Measurements from ENCODE around the gene PDE2A. TPM values are rescaled to one million over a fixed set of nuclear protein-coding genes. Genes with fewer than 3 reads are reported as not detected.

Gene PDE2A
- total RNA-seq, 2 experiments from 2014 or later = 0.67 to 0.75 TPM

GRCh38 chr11:72686639-72687220 is 12.5 kb upstream of the PDE2A start:
- no peak overlapping the region for H3K4me3 Mint-ChIP-seq
- no peaks in the 10 kb centered on the region for H3K9me3 Mint-ChIP-seq (ENCODE audit: low read depth)
- H3K27me3 Mint-ChIP-seq = no peaks in the 10 kb centered on the region
- ATAC-seq (no peak), DNase-seq (no peak)
- peaks cover 56% of the 10 kb centered on the region for H3K4me1 Mint-ChIP-seq
- peaks cover 9% of the 10 kb centered on the region for H3K36me3 Mint-ChIP-seq
- peak overlapping the region; percentile 64 for H3K27ac Mint-ChIP-seq
- CTCF ChIA-PET = interaction anchor here (1.2 to 15.9 kb wide), 6 partner anchors 12 to 126 kb away, joined by 3 to 203 read pairs (median 24); partner anchors contain the start of genes PDE2A and STARD10

GRCh38 chr11:72685560-72686480 is 11.6 kb upstream of the PDE2A start:
- H3K9me3 Mint-ChIP-seq (ENCODE audit: low read depth) = no peaks in the 10 kb centered on the region
- H3K27ac Mint-ChIP-seq = peak overlapping the region; percentile 64
- CTCF ChIA-PET = interaction anchor here (1.1 to 15.9 kb wide), 11 partner anchors 12 to 127 kb away, joined by 3 to 203 read pairs (median 6); partner anchors contain the start of genes PDE2A and STARD10
- H3K4me3 Mint-ChIP-seq = peak overlapping the region; percentile 2
- peak; percentile 78 for DNase-seq
- no peaks in the 10 kb centered on the region for H3K27me3 Mint-ChIP-seq
- H3K36me3 Mint-ChIP-seq = peaks cover 9% of the 10 kb centered on the region
- ATAC-seq = peak; percentile 50
- peaks cover 56% of the 10 kb centered on the region for H3K4me1 Mint-ChIP-seq

GRCh38 chr11:72684236-72684912 is 10.2 kb upstream of the PDE2A start:
- H3K4me3 Mint-ChIP-seq = no peak overlapping the region
- CTCF ChIA-PET = interaction anchor here (0.6 to 15.9 kb wide), 47 partner anchors 8 to 559 kb away, joined by 3 to 203 read pairs (median 4); partner anchors contain the start of genes PDE2A and STARD10
- DNase-seq (peak; percentile 70), ATAC-seq (peak; percentile 60)
- H3K9me3 Mint-ChIP-seq (ENCODE audit: low read depth) = no peaks in the 10 kb centered on the region
- peaks cover 6% of the 10 kb centered on the region for H3K27me3 Mint-ChIP-seq
- no peak overlapping the region for H3K27ac Mint-ChIP-seq
- H3K36me3 Mint-ChIP-seq = peaks cover 7% of the 10 kb centered on the region
- peaks cover 49% of the 10 kb centered on the region for H3K4me1 Mint-ChIP-seq

GRCh38 chr11:72683782-72684200 is 9.6 kb upstream of the PDE2A start:
- Mint-ChIP-seq H3K9me3 (ENCODE audit: low read depth) (no peaks in the 10 kb centered on the region), H3K27ac (no peak overlapping the region)

GRCh38 chr11:72682858-72683243 is 8.6 kb upstream of the PDE2A start:
- Mint-ChIP-seq H3K4me1 (peaks cover 36% of the 10 kb centered on the region), H3K36me3 (peaks cover 6% of the 10 kb centered on the region), H3K27ac (no peak overlapping the region), H3K27me3 (peaks cover 19% of the 10 kb centered on the region), H3K4me3 (no peak overlapping the region), H3K9me3 (ENCODE audit: low read depth) (no peaks in the 10 kb centered on the region)
- DNase-seq (no peak), ATAC-seq (no peak)
- CTCF ChIA-PET = interaction anchor here (1.4 to 15.9 kb wide), 8 partner anchors 9 to 211 kb away, joined by 6 to 203 read pairs (median 18); partner anchors contain the start of genes PDE2A and STARD10

More at GRCh38 chr11:72683782-72684200, 9.6 kb upstream of the PDE2A start:
- DNase-seq (peak; percentile 78), ATAC-seq (peak; percentile 70)
- Mint-ChIP-seq H3K4me1 (peaks cover 45% of the 10 kb centered on the region), H3K4me3 (no peak overlapping the region), H3K27me3 (peaks cover 11% of the 10 kb centered on the region), H3K36me3 (peaks cover 7% of the 10 kb centered on the region)
- CTCF ChIA-PET = interaction anchor here (0.6 to 15.9 kb wide), 44 partner anchors 9 to 560 kb away, joined by 3 to 203 read pairs (median 4); partner anchors contain the start of genes PDE2A and STARD10

DNA sequence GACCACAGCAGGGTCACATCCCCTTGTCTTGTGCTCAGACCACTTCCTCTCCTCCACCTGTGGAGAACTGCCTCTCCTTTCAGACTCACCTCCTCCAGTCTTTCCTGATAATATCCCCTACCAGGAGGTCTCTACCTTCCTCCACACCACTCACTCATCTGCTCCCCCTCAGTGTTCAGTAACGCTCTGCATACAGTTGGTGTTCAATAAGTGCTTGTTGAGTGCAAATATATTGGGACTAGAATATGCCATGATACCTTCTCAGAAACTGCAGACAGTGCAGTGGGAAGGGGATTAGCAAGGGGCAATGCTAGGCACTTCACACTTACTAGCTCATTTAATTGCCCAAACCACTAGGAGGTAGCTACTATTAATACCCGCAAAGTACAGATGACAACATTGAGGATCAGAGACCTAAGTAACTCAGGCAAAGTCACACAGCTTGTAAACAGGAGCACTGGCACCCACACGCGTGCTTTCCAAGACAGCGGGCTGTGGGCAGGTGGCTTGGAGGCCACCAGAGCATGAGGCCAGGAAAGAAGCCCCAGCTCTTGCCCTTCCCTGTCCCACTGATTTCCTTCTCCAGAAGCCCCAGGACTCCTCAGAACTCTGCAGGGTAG is 8.1 kb upstream of the PDE2A start:
- ATAC-seq (no peak), DNase-seq (no peak)
- Mint-ChIP-seq H3K27ac (no peak overlapping the region), H3K36me3 (peaks cover 5% of the 10 kb centered on the region), H3K4me1 (peaks cover 31% of the 10 kb centered on the region), H3K9me3 (ENCODE audit: low read depth) (no peaks in the 10 kb centered on the region), H3K4me3 (no peak overlapping the region), H3K27me3 (peaks cover 24% of the 10 kb centered on the region)
- CTCF ChIA-PET = interaction anchor here (2.8 to 15.9 kb wide), 3 partner anchors 14 to 211 kb away, joined by 12 to 203 read pairs (median 69); no protein-coding TSS in a partner anchor

DNA sequence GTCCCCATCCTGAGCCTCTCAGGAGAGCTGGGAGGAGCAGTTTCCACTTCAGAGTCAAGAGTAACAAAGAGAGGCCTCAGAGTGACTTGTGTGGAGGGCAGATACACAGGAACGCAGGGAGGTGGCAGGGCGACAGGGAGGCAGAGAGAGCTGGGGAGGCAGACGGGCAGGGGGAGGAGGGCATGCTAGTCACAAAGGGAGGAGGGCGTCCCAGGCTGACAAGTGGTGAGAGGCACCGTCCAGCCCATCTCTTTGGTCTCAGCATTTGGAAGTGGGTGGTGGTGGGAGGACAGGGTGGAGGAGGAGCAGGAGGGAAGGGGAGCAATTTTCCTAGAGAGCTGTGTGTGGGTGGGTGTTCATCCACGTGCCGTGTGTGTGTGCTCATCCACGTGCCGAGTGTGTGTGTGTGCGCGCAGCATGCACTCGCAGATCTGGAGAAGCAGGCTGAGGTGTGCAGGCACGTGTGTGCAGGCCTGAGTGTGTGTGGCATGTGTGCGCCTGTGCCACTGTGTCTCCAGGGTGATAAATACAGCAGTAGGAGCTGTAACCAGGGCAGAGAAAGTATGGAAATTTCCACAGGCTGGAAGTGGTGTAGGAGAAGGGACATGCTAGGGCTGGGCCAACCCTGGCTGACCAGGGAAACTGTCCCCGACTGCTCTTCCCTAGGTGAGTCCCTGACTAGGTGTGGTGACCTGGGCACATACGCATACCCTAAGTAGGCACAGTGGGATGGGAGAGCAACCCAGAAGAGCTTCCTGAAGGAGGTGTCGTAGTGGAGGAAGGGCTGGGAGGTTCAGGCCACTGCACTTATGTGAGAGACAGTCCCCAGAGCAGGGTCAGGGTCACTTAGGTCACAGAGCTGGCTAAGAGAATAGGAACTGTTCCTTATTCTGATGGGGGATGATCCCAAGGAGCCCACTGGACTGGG is 7.3 kb upstream of the PDE2A start:
- Mint-ChIP-seq H3K9me3 (ENCODE audit: low read depth) (no peaks in the 10 kb centered on the region), H3K4me3 (no peak overlapping the region), H3K27ac (no peak overlapping the region), H3K4me1 (peaks cover 24% of the 10 kb centered on the region), H3K27me3 (peaks cover 33% of the 10 kb centered on the region), H3K36me3 (peaks cover 4% of the 10 kb centered on the region)
- CTCF ChIA-PET = interaction anchor here (2.8 to 15.9 kb wide), 3 partner anchors 13 to 210 kb away, joined by 12 to 203 read pairs (median 69); no protein-coding TSS in a partner anchor
- no peak for ATAC-seq
- no peak for DNase-seq

GRCh38 chr11:72680624-72681158 is 6.5 kb upstream of the PDE2A start:
- H3K27me3 Mint-ChIP-seq = peaks cover 41% of the 10 kb centered on the region
- no peaks in the 10 kb centered on the region for H3K9me3 Mint-ChIP-seq (ENCODE audit: low read depth)
- H3K4me1 Mint-ChIP-seq = peaks cover 16% of the 10 kb centered on the region
- no peak overlapping the region for H3K27ac Mint-ChIP-seq
- DNase-seq = no peak
- H3K4me3 Mint-ChIP-seq = no peak overlapping the region
- H3K36me3 Mint-ChIP-seq = no peaks in the 10 kb centered on the region
- ATAC-seq = no peak
- CTCF ChIA-PET = interaction anchor here (0.9 to 15.9 kb wide), 4 partner anchors 12 to 209 kb away, joined by 3 to 203 read pairs (median 40); no protein-coding TSS in a partner anchor

GRCh38 chr11:72679869-72680268 is 5.6 kb upstream of the PDE2A start:
- Mint-ChIP-seq H3K4me1 (peaks cover 9% of the 10 kb centered on the region), H3K27ac (no peak overlapping the region), H3K4me3 (no peak overlapping the region), H3K27me3 (peaks cover 49% of the 10 kb centered on the region), H3K9me3 (ENCODE audit: low read depth) (no peaks in the 10 kb centered on the region), H3K36me3 (no peaks in the 10 kb centered on the region)
- no peak for ATAC-seq
- no peak for DNase-seq
- CTCF ChIA-PET = interaction anchor here (0.9 to 15.9 kb wide), 3 partner anchors 11 to 92 kb away, joined by 3 to 203 read pairs (median 69); no protein-coding TSS in a partner anchor

DNA sequence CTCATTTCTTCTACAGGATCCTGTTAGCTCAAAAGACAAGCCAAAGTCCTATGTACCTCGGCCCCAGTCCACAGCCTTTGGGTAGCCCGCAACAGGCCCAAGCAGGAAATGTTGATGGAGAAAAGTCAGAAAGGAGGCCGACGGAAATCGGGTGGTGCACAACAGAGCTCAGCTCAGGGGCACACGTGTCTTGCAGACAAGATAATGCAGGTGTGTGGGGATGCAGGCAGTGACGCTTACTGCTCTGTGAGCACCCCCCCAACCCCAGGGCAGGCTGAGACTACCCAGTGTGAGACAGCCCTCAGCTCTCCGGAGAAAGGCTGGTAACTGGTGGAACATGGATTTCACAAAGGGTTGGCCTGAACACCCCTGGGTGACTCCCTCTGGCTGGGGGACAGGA is 4.3 kb upstream of the PDE2A start:
- Mint-ChIP-seq H3K4me1 (peaks cover 4% of the 10 kb centered on the region), H3K4me3 (no peak overlapping the region), H3K27ac (no peak overlapping the region), H3K36me3 (no peaks in the 10 kb centered on the region), H3K27me3 (peaks cover 62% of the 10 kb centered on the region), H3K9me3 (ENCODE audit: low read depth) (no peaks in the 10 kb centered on the region)
- DNase-seq (no peak), ATAC-seq (no peak)
- CTCF ChIA-PET = interaction anchor here (0.9 to 15.9 kb wide), 2 partner anchors 91 to 116 kb away, joined by 4 to 203 read pairs; partner anchors contain the start of gene STARD10

DNA sequence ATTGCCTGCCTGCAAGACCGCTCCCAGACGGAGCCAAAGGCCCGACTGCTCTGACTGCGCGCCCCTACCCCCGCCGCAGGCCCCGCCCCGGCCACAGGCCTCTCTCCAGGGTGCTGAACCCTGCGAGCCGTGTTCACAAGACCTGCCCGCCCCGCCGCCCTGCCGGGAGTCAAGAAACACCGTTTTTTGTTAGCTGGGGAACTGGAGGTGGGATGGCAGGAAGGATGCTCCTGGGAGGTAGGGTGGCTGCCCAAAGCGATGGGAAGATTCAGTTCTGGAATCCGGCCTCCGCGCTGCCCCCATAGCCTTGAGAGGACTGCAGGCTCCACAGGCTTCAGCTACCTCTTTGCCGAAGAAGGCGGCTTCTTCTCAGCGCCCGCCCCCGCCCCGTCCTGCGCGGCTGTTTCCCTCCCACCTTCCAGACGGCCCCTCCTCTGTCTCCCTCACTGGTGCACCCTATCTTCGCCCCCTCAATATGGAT is 2.7 kb upstream of the PDE2A start:
- no peak overlapping the region for H3K4me3 Mint-ChIP-seq
- peaks cover 1% of the 10 kb centered on the region for H3K4me1 Mint-ChIP-seq
- no peaks in the 10 kb centered on the region for H3K36me3 Mint-ChIP-seq
- H3K27ac Mint-ChIP-seq = no peak overlapping the region
- CTCF ChIA-PET = interaction anchor here (1.0 to 15.9 kb wide), 5 partner anchors 8 to 103 kb away, joined by 3 to 203 read pairs (median 4); no protein-coding TSS in a partner anchor
- ATAC-seq = peak; percentile 82
- H3K27me3 Mint-ChIP-seq = peaks cover 77% of the 10 kb centered on the region
- DNase-seq = peak; percentile 77
- no peaks in the 10 kb centered on the region for H3K9me3 Mint-ChIP-seq (ENCODE audit: low read depth)

Measured in activated CD8-positive, alpha-beta memory T cell treated with anti-CD3 and anti-CD28 coated beads, Interleukin-2, amount 10 ng/mL, durations not matched to agents 7 days and 5 days (primary cell).